Measurements from ENCODE around the gene ZDHHC7. TPM values are rescaled to one million over a fixed set of nuclear protein-coding genes. Genes with fewer than 3 reads are reported as not detected.
A peak's percentile ranks its signal among the peaks of the same experiment; 100 is the strongest.
"Not testable (repeated sequence)": the region's sequence is repeated elsewhere in the genome, so short reads cannot be mapped to it uniquely, and the experiment has no call there.

Gene ZDHHC7
- total RNA-seq, 1 donor from 2014 or later, result 68.7 TPM

DNA sequence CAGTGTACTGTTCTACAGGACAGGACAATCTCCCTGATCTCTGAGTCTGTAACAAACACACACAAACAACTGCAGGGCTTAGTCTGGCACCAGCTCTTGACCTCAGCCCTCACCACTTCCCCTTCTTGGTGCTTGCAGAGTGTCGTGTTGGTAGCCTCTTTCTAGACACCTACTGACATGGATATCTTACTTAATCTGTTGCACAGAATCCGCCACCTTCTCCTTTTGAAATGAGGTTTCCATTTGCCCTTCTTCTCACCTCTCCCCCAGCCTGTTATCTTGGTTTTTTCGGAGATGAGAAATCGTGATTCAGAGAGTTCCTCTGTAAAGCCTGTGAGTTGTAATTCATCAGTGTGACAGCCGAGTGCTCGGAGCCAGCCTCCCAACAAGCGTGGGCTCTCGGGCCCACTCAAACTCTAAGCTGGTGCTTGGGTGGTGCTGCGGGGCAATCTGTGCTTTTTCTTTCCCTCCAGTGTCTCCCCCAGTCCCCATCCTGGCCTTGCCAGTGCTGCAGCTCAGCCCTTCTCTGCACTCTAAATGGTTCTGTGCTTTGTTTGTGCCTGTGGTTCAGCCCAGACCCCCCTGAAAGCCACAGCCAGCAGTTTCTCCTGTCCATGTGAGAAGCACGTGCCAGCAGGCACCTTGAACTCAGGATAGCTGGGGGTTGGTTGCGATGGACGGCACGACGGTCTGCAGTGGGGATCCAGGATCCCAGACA lies 44.3 kb upstream of the ZDHHC7 start:
- Histone ChIP-seq H3K27me3 (ENCODE audit: control insufficient read depth, insufficient read depth, low read length) (no peaks in the 10 kb centered on the region), H3K36me3 (ENCODE audit: control insufficient read depth, insufficient read depth, low read length) (no peaks in the 10 kb centered on the region), H3K4me3 (ENCODE audit: low read depth, low read length) (no peak overlapping the region)
- DNase-seq (ENCODE audit: low read depth) (peak; percentile 17), FAIRE-seq (no peak)
- TF ChIP-seq, protein P1, sequence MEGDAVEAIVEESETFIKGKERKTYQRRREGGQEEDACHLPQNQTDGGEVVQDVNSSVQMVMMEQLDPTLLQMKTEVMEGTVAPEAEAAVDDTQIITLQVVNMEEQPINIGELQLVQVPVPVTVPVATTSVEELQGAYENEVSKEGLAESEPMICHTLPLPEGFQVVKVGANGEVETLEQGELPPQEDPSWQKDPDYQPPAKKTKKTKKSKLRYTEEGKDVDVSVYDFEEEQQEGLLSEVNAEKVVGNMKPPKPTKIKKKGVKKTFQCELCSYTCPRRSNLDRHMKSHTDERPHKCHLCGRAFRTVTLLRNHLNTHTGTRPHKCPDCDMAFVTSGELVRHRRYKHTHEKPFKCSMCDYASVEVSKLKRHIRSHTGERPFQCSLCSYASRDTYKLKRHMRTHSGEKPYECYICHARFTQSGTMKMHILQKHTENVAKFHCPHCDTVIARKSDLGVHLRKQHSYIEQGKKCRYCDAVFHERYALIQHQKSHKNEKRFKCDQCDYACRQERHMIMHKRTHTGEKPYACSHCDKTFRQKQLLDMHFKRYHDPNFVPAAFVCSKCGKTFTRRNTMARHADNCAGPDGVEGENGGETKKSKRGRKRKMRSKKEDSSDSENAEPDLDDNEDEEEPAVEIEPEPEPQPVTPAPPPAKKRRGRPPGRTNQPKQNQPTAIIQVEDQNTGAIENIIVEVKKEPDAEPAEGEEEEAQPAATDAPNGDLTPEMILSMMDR (IDR thresholded peaks at IDR 0.05; ENCODE audit: insufficient read depth, low read length, severe bottlenecking), result no peak

DNA sequence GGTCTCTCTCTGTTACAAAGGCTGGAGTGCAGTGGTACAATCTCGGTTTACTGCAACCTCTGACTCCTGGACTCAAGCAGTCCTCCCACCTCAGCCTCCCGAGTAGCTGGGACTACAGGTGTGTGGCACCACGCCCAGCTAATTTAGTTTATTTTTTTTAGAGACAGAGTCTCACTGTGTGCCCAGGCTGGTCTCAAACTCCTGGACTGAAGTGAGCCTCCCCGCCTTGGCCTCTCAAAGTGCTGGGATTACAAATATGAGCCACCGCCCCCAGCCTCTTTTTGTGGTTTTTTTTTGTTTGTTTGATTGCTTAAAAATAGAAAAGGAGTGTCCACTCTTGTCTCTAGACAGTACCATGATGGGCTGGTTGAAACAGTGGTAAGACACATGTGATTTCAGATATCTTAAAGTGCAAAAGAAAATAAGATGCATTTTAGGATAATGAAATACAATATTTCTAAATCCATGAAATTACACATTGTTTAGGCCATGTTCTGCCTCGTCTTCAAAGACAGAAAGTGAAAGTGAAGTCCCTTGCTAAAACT lies 43.7 kb upstream of the ZDHHC7 start:
- H3K4me3 ChIP-seq (ENCODE audit: low read depth, low read length), result no peak overlapping the region
- H3K27me3 ChIP-seq (ENCODE audit: control insufficient read depth, insufficient read depth, low read length), result no peaks in the 10 kb centered on the region
- TF ChIP-seq, protein P1 (IDR thresholded peaks at IDR 0.05; ENCODE audit: insufficient read depth, low read length, severe bottlenecking), result no peak
- no peak for DNase-seq (ENCODE audit: low read depth)
- no peak for FAIRE-seq
- H3K36me3 ChIP-seq (ENCODE audit: control insufficient read depth, insufficient read depth, low read length), result no peaks in the 10 kb centered on the region

DNA sequence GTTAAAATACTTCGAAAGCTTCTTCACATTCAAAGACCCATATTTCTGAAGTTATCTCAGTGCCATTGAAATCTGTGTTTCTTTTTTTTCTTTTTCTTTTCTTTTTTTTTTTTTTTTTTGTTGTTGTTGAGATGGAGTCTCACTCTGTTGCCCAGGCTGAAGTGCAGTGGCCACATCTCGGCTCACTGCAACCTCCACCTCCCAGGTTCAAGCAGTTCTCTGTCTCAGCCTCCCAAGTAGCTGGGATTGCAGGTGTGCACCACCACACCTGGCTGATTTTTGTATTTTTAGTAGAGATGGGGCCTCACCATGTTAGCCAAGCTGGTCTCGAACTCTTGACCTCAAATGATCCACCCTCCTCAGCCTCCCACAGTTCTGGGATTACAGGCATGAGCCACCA lies 43.0 kb upstream of the ZDHHC7 start:
- not testable (repeated sequence) for FAIRE-seq; H3K27me3 ChIP-seq (ENCODE audit: control insufficient read depth, insufficient read depth, low read length); DNase-seq (ENCODE audit: low read depth); H3K36me3 ChIP-seq (ENCODE audit: control insufficient read depth, insufficient read depth, low read length); H3K4me3 ChIP-seq (ENCODE audit: low read depth, low read length)

DNA sequence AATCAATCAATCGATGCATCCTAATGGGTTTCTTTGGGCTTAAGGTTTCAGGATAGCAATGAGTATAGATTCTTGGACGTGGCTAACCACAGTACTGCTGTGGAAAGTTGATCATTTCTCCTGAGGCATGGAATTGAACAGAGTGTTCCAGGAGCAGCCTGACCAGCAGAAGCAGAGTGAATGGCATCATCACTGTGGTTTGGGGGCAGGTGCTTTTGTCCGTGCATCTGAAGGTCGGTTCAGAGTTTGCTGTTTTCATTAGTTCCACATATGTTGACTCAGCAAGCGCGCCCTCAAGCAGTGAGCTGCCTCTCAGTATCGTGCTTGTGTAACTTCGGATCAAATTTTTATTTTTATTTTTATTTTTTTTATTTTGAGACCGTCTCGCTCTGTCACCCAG lies 41.2 kb upstream of the ZDHHC7 start:
- TF ChIP-seq, protein P1 (IDR thresholded peaks at IDR 0.05; ENCODE audit: insufficient read depth, low read length, severe bottlenecking), result no peak
- DNase-seq (ENCODE audit: low read depth), result no peak
- Histone ChIP-seq H3K4me3 (ENCODE audit: low read depth, low read length) (no peak overlapping the region), H3K36me3 (ENCODE audit: control insufficient read depth, insufficient read depth, low read length) (no peaks in the 10 kb centered on the region), H3K27me3 (ENCODE audit: control insufficient read depth, insufficient read depth, low read length) (no peaks in the 10 kb centered on the region)
- FAIRE-seq, result no peak

DNA sequence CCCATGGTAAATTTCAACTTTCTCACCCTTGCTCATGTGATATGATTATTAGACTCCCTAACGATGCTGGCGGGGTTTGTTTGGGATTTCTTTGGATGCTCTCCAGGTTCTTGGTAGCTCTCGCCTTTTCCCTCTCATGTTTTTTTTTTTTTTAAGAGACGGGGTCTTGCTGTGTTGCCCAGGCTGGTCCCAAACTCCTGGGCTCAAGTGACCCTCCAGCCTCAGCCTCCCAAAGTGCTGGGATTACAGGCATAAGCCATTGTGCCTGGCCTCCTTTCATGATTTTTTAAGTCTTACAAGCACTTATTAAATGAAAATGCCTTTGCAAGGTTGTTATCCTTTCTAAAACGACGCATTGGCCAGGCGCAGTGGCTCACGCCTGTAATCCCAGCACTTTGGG lies 40.3 kb upstream of the ZDHHC7 start:
- DNase-seq (ENCODE audit: low read depth), result no peak
- TF ChIP-seq, protein P1 (IDR thresholded peaks at IDR 0.05; ENCODE audit: insufficient read depth, low read length, severe bottlenecking), result no peak
- H3K36me3 ChIP-seq (ENCODE audit: control insufficient read depth, insufficient read depth, low read length), result no peaks in the 10 kb centered on the region
- no peaks in the 10 kb centered on the region for H3K27me3 ChIP-seq (ENCODE audit: control insufficient read depth, insufficient read depth, low read length)
- no peak for FAIRE-seq
- no peak overlapping the region for H3K4me3 ChIP-seq (ENCODE audit: low read depth, low read length)

DNA sequence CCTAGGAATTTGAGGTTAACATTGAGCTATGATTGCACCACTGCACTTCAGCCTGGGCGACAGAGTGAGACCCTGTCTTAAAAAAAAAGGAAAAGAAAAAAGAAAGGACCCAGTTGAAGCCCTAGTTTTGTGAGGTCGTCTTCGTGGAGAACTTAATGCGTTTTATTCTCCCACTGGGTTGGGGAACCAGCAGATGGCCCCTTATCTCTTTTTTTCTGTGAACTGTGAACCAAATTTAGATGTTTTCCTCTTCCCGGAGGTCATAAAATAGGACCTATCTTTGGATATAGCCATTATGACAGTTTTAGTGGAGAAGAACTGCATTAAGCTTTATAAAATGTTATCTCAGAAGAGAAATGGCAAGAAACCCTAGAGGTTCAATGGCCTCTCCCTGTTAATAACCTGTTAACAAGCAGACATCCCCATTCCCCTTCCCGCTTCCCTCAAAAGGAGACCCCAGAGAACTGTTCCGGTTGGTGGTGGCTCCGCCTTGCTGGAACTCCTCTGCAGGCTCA lies 39.8 kb upstream of the ZDHHC7 start:
- Histone ChIP-seq H3K4me3 (ENCODE audit: low read depth, low read length) (no peak overlapping the region), H3K27me3 (ENCODE audit: control insufficient read depth, insufficient read depth, low read length) (no peaks in the 10 kb centered on the region), H3K36me3 (ENCODE audit: control insufficient read depth, insufficient read depth, low read length) (no peaks in the 10 kb centered on the region)
- TF ChIP-seq, protein P1 (IDR thresholded peaks at IDR 0.05; ENCODE audit: insufficient read depth, low read length, severe bottlenecking), result no peak
- no peak for FAIRE-seq
- DNase-seq (ENCODE audit: low read depth), result no peak

Measured in bronchial epithelial cell (primary cell).